Caco-2 (cell line): ENCODE results near the gene TEX22. TPM values are rescaled to one million over a fixed set of nuclear protein-coding genes. Genes with fewer than 3 reads are reported as not detected.

Source experiments
- BruUV-seq: library from RNA; stranded (reverse); fragments of 400-500 nt; replicated peaks from 2 replicates; lab custom pipeline; 2021; lab: Mats Ljungman, UMichigan
- CTCF ChIA-PET: fragments of 300-600 bp; sonication (Branson Sonifier 250); formaldehyde crosslinking; loops from one replicate; lab custom pipeline; 2022; ENCODE audit warnings: antibody characterized with exemption; lab: Charles Lee
- POLR2A ChIA-PET: fragments of 300-600 bp; sonication (Branson Sonifier 250); formaldehyde crosslinking; loops from one replicate; lab custom pipeline; 2022; ENCODE audit warnings: antibody characterized with exemption; lab: Charles Lee
- DNase-seq, 2 experiments: peaks; one replicate each; pipeline versions ENCODE4 v3.0.0 to v3.0.0-alpha.2; 2020 to 2022
- H3K27me3 ChIP-seq: replicated peaks from 2 replicates; pipeline ENCODE4 v1.6.0; 2011; ENCODE audit warnings: low read length; ENCODE audit not compliant: control insufficient read depth, insufficient read depth
- H3K36me3 ChIP-seq: 2 replicates; pipeline ENCODE4 v1.5.1; 2011; ENCODE audit warnings: low read length; ENCODE audit not compliant: control insufficient read depth, insufficient read depth
- H3K4me1 ChIP-seq: fragments of 250-450 bp; sonication (Bioruptor Pico); 2 replicates; pipeline ENCODE4 v1.5.1; 2020; ENCODE audit warnings: mild to moderate bottlenecking
- H3K4me3 ChIP-seq: 2 replicates; pipeline ENCODE4 v1.5.1; 2011; ENCODE audit warnings: low read depth, mild to moderate bottlenecking, control low read depth, low read length
- H3K9me3 ChIP-seq: fragments of 250-450 bp; sonication (Bioruptor Pico); 2 replicates; pipeline ENCODE4 v1.5.1; 2020; ENCODE audit warnings: mild to moderate bottlenecking, moderate library complexity
- H3K27ac Mint-ChIP-seq: one replicate; pipeline ENCODE4 v1.8.0; 2022; ENCODE audit warnings: mixed read lengths; ENCODE audit not compliant: unreplicated experiment
- H3K27me3 Mint-ChIP-seq: one replicate; pipeline ENCODE4 v1.8.0; 2022; ENCODE audit warnings: mixed read lengths; ENCODE audit not compliant: insufficient read depth, unreplicated experiment
- H3K36me3 Mint-ChIP-seq: one replicate; pipeline ENCODE4 v1.8.0; 2022; ENCODE audit warnings: mild to moderate bottlenecking, mixed read lengths; ENCODE audit not compliant: insufficient read depth, unreplicated experiment
- H3K4me1 Mint-ChIP-seq: one replicate; pipeline ENCODE4 v1.8.0; 2022; ENCODE audit warnings: low read depth, mixed read lengths; ENCODE audit not compliant: unreplicated experiment
- H3K4me3 Mint-ChIP-seq: one replicate; pipeline ENCODE4 v1.8.0; 2022; ENCODE audit warnings: mild to moderate bottlenecking, moderate library complexity, mixed read lengths; ENCODE audit not compliant: unreplicated experiment
- H3K9me3 Mint-ChIP-seq: one replicate; pipeline ENCODE4 v1.8.0; 2022; ENCODE audit warnings: mixed read lengths; ENCODE audit not compliant: unreplicated experiment
- CTCF ChIP-seq, 2 experiments: fragments of 200-600 bp in 1 of 2; IDR thresholded peaks; 1 replicate in 1 of 2; 2 replicates in 1 of 2; pipeline versions ENCODE4 v1.5.1 to v1.8.0; 2011 to 2022; ENCODE audit warnings: antibody characterized with exemption in 1 of 2, control low read depth in 1 of 2, inconsistent platforms in 1 of 2, low read depth in 1 of 2, low read length in 1 of 2, mild to moderate bottlenecking in 1 of 2, moderate library complexity in 1 of 2; ENCODE audit not compliant: insufficient read depth in 1 of 2, severe bottlenecking in 1 of 2, unreplicated experiment in 1 of 2
- intact Hi-C: fragments of 100-400 bp; cut with micrococcal nuclease; formaldehyde crosslinking; loops from one replicate; pipeline ENCODE4 v1.10.0; 2022; ENCODE audit not compliant: unreplicated experiment
- total RNA-seq: library from RNA; stranded (reverse); gene quantifications from 2 replicates; pipeline ENCODE4 v1.2.3, GENCODE V29; 2022

Gene TEX22
- total RNA-seq, 1 experiment from 2014 or later: 0.86 TPM

GRCh38 chr14:105384605-105385321, 13.6 kb upstream of the TEX22 start:
- no peak overlapping the region for H3K4me3 ChIP-seq
- Mint-ChIP-seq H3K4me1 (no peaks in the 10 kb centered on the region), H3K36me3 (peaks cover 17% of the 10 kb centered on the region), H3K4me3 (no peak overlapping the region), H3K27me3 (no peaks in the 10 kb centered on the region), H3K9me3 (no peaks in the 10 kb centered on the region), H3K27ac (no peak overlapping the region)
- intact Hi-C loops: no loop called here
- H3K4me1 ChIP-seq: no peaks in the 10 kb centered on the region
- no peaks in the 10 kb centered on the region for H3K9me3 ChIP-seq
- no TSS peak for BruUV-seq
- no peaks in the 10 kb centered on the region for H3K27me3 ChIP-seq
- CTCF ChIA-PET: no interaction called here
- H3K36me3 ChIP-seq: no peaks in the 10 kb centered on the region
- no peak for TF ChIP-seq CTCF (IDR thresholded peaks at IDR 0.05; ENCODE audit: insufficient read depth in 1 of 2, low read depth in 1 of 2, low read length in 1 of 2, severe bottlenecking in 1 of 2, unreplicated experiment in 1 of 2)
- DNase-seq: peak in 1 of 2 experiments; percentile 26
- POLR2A ChIA-PET: no interaction called here

- H3K4me3 ChIP-seq: no peak overlapping the region
- Mint-ChIP-seq H3K27ac (no peak overlapping the region), H3K4me1 (no peaks in the 10 kb centered on the region), H3K4me3 (no peak overlapping the region), H3K36me3 (peaks cover 14% of the 10 kb centered on the region), H3K9me3 (no peaks in the 10 kb centered on the region), H3K27me3 (no peaks in the 10 kb centered on the region)
- TF ChIP-seq CTCF (IDR thresholded peaks at IDR 0.05; ENCODE audit: insufficient read depth in 1 of 2, low read depth in 1 of 2, low read length in 1 of 2, severe bottlenecking in 1 of 2, unreplicated experiment in 1 of 2): no peak
- DNase-seq: no peak
- CTCF ChIA-PET: no interaction called here
- H3K4me1 ChIP-seq: no peaks in the 10 kb centered on the region
- POLR2A ChIA-PET: no interaction called here
- no peaks in the 10 kb centered on the region for H3K9me3 ChIP-seq
- BruUV-seq: no TSS peak
- no peaks in the 10 kb centered on the region for H3K27me3 ChIP-seq
- intact Hi-C loops: no loop called here
- no peaks in the 10 kb centered on the region for H3K36me3 ChIP-seq
Observed at GRCh38 chr14:105385322-105385637, 13.1 kb upstream of the TEX22 start.

- Mint-ChIP-seq H3K4me1 (no peaks in the 10 kb centered on the region), H3K27ac (no peak overlapping the region), H3K27me3 (no peaks in the 10 kb centered on the region), H3K36me3 (peaks cover 14% of the 10 kb centered on the region), H3K9me3 (no peaks in the 10 kb centered on the region), H3K4me3 (no peak overlapping the region)
- H3K4me1 ChIP-seq: no peaks in the 10 kb centered on the region
- intact Hi-C loops: no loop called here
- H3K9me3 ChIP-seq: no peaks in the 10 kb centered on the region
- no peaks in the 10 kb centered on the region for H3K27me3 ChIP-seq
- BruUV-seq: no TSS peak
- CTCF ChIA-PET: interaction anchor here (0.8 kb wide), 1 partner anchor 95 kb away, joined by 3 read pairs; no protein-coding TSS in a partner anchor
- H3K4me3 ChIP-seq: no peak overlapping the region
- H3K36me3 ChIP-seq: no peaks in the 10 kb centered on the region
- no peak for DNase-seq
- no peak for TF ChIP-seq CTCF (IDR thresholded peaks at IDR 0.05; ENCODE audit: insufficient read depth in 1 of 2, low read depth in 1 of 2, low read length in 1 of 2, severe bottlenecking in 1 of 2, unreplicated experiment in 1 of 2)
- POLR2A ChIA-PET: no interaction called here
Observed at GRCh38 chr14:105385698-105386365, 12.5 kb upstream of the TEX22 start.
